Sigmoid colon (tissue), 4 donors: ENCODE results near the gene GDF15.
"Not testable (repeated sequence)": the region's sequence is repeated elsewhere in the genome, so short reads cannot be mapped to it uniquely, and the experiment has no call there.

Experiments used
- POLR2A ChIP-seq, 2 donors: fragments of 450-650 bp; IDR thresholded peaks; one replicate each; pipeline ENCODE4 v1.6.1; 2016; ENCODE audit warnings: antibody characterized with exemption in 2 of 2, mild to moderate bottlenecking in 2 of 2, moderate library complexity in 2 of 2
- POLR2AphosphoS5 ChIP-seq, 4 donors: sonication (generic); formaldehyde crosslinking; IDR thresholded peaks; one replicate each; pipeline ENCODE4 v1.6.1; 2017; ENCODE audit warnings: antibody characterized with exemption in 4 of 4
- TF ChIP-seq, protein P1 (sequence below), 4 experiments: fragments of 450-650 bp in 3 of 4; fragments of 200-600 bp in 1 of 4; IDR thresholded peaks; one replicate each; pipeline ENCODE4 v1.5.1; 2016 to 2019; ENCODE audit warnings: antibody characterized with exemption in 4 of 4, mild to moderate bottlenecking in 3 of 4, moderate library complexity in 2 of 4

- TF ChIP-seq POLR2A, POLR2AphosphoS5 (IDR thresholded peaks at IDR 0.05): not testable (repeated sequence)
- TF ChIP-seq, protein P1, sequence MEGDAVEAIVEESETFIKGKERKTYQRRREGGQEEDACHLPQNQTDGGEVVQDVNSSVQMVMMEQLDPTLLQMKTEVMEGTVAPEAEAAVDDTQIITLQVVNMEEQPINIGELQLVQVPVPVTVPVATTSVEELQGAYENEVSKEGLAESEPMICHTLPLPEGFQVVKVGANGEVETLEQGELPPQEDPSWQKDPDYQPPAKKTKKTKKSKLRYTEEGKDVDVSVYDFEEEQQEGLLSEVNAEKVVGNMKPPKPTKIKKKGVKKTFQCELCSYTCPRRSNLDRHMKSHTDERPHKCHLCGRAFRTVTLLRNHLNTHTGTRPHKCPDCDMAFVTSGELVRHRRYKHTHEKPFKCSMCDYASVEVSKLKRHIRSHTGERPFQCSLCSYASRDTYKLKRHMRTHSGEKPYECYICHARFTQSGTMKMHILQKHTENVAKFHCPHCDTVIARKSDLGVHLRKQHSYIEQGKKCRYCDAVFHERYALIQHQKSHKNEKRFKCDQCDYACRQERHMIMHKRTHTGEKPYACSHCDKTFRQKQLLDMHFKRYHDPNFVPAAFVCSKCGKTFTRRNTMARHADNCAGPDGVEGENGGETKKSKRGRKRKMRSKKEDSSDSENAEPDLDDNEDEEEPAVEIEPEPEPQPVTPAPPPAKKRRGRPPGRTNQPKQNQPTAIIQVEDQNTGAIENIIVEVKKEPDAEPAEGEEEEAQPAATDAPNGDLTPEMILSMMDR (IDR thresholded peaks at IDR 0.05), result not testable (repeated sequence)
These were observed 16.7 kb downstream of the GDF15 start for GRCh38 chr19:18402455-18403248.
